HAP-1 (cell line): ENCODE results near the gene TTC31.
A peak's percentile ranks its signal among the peaks of the same experiment; 100 is the strongest.

Experiments used
- DNase-seq, 2 experiments: peaks; one replicate each; pipeline ENCODE4 v3.0.0-alpha.2; 2016 to 2020; ENCODE audit warnings: low spot score in 2 of 2
- H3K27me3 ChIP-seq: fragments of 250-450 bp; sonication (Bioruptor Pico); 2 replicates; pipeline ENCODE4 v1.5.1; 2020; ENCODE audit warnings: low read depth, mild to moderate bottlenecking, moderate library complexity
- H3K36me3 ChIP-seq: fragments of 250-450 bp; sonication (Bioruptor Pico); replicated peaks from 2 replicates; pipeline ENCODE4 v1.5.1; 2020; ENCODE audit warnings: mild to moderate bottlenecking
- H3K4me1 ChIP-seq: fragments of 250-450 bp; sonication (Bioruptor Pico); 2 replicates; pipeline ENCODE4 v1.5.1; 2020; ENCODE audit warnings: mild to moderate bottlenecking
- H3K4me3 ChIP-seq: fragments of 250-450 bp; sonication (Bioruptor Pico); 2 replicates; pipeline ENCODE4 v1.5.1; 2020; ENCODE audit warnings: mild to moderate bottlenecking, moderate library complexity
- H3K9me3 ChIP-seq: fragments of 250-450 bp; sonication (Bioruptor Pico); 2 replicates; pipeline ENCODE4 v1.5.1; 2020; ENCODE audit warnings: mild to moderate bottlenecking, moderate library complexity
- in situ Hi-C: fragments of 300-500 bp; cut with MboI; formaldehyde crosslinking; loops from 3 replicates; pipeline ENCODE4 v1.14.3; 2020; ENCODE audit warnings: low sequenced_read_pairs, inconsistent platforms, mixed read lengths

Gene TTC31

GRCh38 chr2:74526649-74527230 lies 43.9 kb downstream of the TTC31 start:
- no peaks in the 10 kb centered on the region for H3K27me3 ChIP-seq
- H3K4me3 ChIP-seq: no peak overlapping the region
- in situ Hi-C loops: no loop called here
- H3K36me3 ChIP-seq: peaks cover 38% of the 10 kb centered on the region
- peaks cover 13% of the 10 kb centered on the region for H3K4me1 ChIP-seq
- H3K9me3 ChIP-seq: no peaks in the 10 kb centered on the region
- DNase-seq: no peak

- Histone ChIP-seq H3K9me3 (no peaks in the 10 kb centered on the region), H3K27me3 (no peaks in the 10 kb centered on the region), H3K36me3 (peaks cover 47% of the 10 kb centered on the region), H3K4me1 (peaks cover 13% of the 10 kb centered on the region), H3K4me3 (peak overlapping the region; percentile 80)
- DNase-seq: no peak
- in situ Hi-C loops: no loop called here
Observed at GRCh38 chr2:74527741-74528140, 44.9 kb downstream of the TTC31 start.

GRCh38 chr2:74528600-74529356 lies 45.9 kb downstream of the TTC31 start:
- Histone ChIP-seq H3K4me3 (peak overlapping the region; percentile 80), H3K27me3 (no peaks in the 10 kb centered on the region), H3K36me3 (peaks cover 57% of the 10 kb centered on the region), H3K4me1 (peaks cover 13% of the 10 kb centered on the region), H3K9me3 (no peaks in the 10 kb centered on the region)
- no peak for DNase-seq
- in situ Hi-C loops: no loop called here

- H3K4me3 ChIP-seq: peak within 1 kb of the TSS; percentile 80
- no peaks in the 10 kb centered on the region for H3K27me3 ChIP-seq
- peaks cover 13% of the 10 kb centered on the region for H3K4me1 ChIP-seq
- in situ Hi-C loops: no loop called here
- H3K9me3 ChIP-seq: no peaks in the 10 kb centered on the region
- H3K36me3 ChIP-seq: peaks cover 58% of the 10 kb centered on the region
- peak; percentile 98 to 99 for DNase-seq
Observed at GRCh38 chr2:74529357-74530238, 46.7 kb downstream of the TTC31 start, which contains the start of the genes AUP1 and HTRA2. AUP1 (minus strand) TSS chr2:74529706; CDS start chr2:74529629, 77 bp downstream. HTRA2 (plus strand) TSS chr2:74529933; CDS start chr2:74530007, 74 bp downstream.

GRCh38 chr2:74530239-74531187 lies 47.6 kb downstream of the TTC31 start:
- peak; percentile 45 to 69 for DNase-seq
- H3K9me3 ChIP-seq: no peaks in the 10 kb centered on the region
- in situ Hi-C loops: no loop called here
- no peaks in the 10 kb centered on the region for H3K27me3 ChIP-seq
- H3K4me1 ChIP-seq: peaks cover 13% of the 10 kb centered on the region
- peaks cover 58% of the 10 kb centered on the region for H3K36me3 ChIP-seq
- peak overlapping the region; percentile 80 for H3K4me3 ChIP-seq

GRCh38 chr2:74531666-74532065 lies 48.8 kb downstream of the TTC31 start:
- in situ Hi-C loops: no loop called here
- Histone ChIP-seq H3K4me3 (no peak overlapping the region), H3K36me3 (peaks cover 48% of the 10 kb centered on the region), H3K27me3 (no peaks in the 10 kb centered on the region), H3K9me3 (no peaks in the 10 kb centered on the region), H3K4me1 (peaks cover 13% of the 10 kb centered on the region)
- DNase-seq: no peak

GRCh38 chr2:74532222-74532621 lies 49.3 kb downstream of the TTC31 start:
- no peaks in the 10 kb centered on the region for H3K27me3 ChIP-seq
- peaks cover 13% of the 10 kb centered on the region for H3K4me1 ChIP-seq
- DNase-seq: no peak
- in situ Hi-C loops: no loop called here
- H3K9me3 ChIP-seq: no peaks in the 10 kb centered on the region
- no peak overlapping the region for H3K4me3 ChIP-seq
- peaks cover 43% of the 10 kb centered on the region for H3K36me3 ChIP-seq

- peaks cover 6% of the 10 kb centered on the region for H3K4me1 ChIP-seq
- no peak for DNase-seq
- in situ Hi-C loops: no loop called here
- no peaks in the 10 kb centered on the region for H3K9me3 ChIP-seq
- H3K36me3 ChIP-seq: peaks cover 32% of the 10 kb centered on the region
- H3K4me3 ChIP-seq: no peak overlapping the region
- no peaks in the 10 kb centered on the region for H3K27me3 ChIP-seq
Observed at GRCh38 chr2:74533464-74533863, 50.6 kb downstream of the TTC31 start.

- no peak for DNase-seq
- Histone ChIP-seq H3K4me1 (peaks cover 5% of the 10 kb centered on the region), H3K4me3 (no peak overlapping the region), H3K9me3 (no peaks in the 10 kb centered on the region; the same call in 1 of the 2 replicates), H3K27me3 (no peaks in the 10 kb centered on the region), H3K36me3 (peaks cover 29% of the 10 kb centered on the region)
- in situ Hi-C loops: no loop called here
Observed at GRCh38 chr2:74534411-74534810, 51.5 kb downstream of the TTC31 start.

GRCh38 chr2:74535440-74535965 lies 52.6 kb downstream of the TTC31 start:
- Histone ChIP-seq H3K36me3 (peaks cover 29% of the 10 kb centered on the region), H3K9me3 (no peaks in the 10 kb centered on the region; the same call in 1 of the 2 replicates), H3K4me1 (peaks cover 5% of the 10 kb centered on the region), H3K4me3 (no peak overlapping the region), H3K27me3 (no peaks in the 10 kb centered on the region)
- DNase-seq: no peak
- in situ Hi-C loops: no loop called here

- H3K9me3 ChIP-seq: no peaks in the 10 kb centered on the region; the same call in 1 of the 2 replicates
- H3K27me3 ChIP-seq: no peaks in the 10 kb centered on the region
- in situ Hi-C loops: no loop called here
- no peak overlapping the region for H3K4me3 ChIP-seq
- peaks cover under 1% of the 10 kb centered on the region; the same call in 1 of the 2 replicates for H3K4me1 ChIP-seq
- H3K36me3 ChIP-seq: peaks cover 24% of the 10 kb centered on the region
- no peak for DNase-seq
Observed at GRCh38 chr2:74536166-74536950, 53.5 kb downstream of the TTC31 start.

- in situ Hi-C loops: no loop called here
- DNase-seq: no peak
- H3K9me3 ChIP-seq: no peaks in the 10 kb centered on the region; the same call in 1 of the 2 replicates
- no peaks in the 10 kb centered on the region for H3K27me3 ChIP-seq
- H3K36me3 ChIP-seq: peaks cover 17% of the 10 kb centered on the region
- no peak overlapping the region for H3K4me3 ChIP-seq
- H3K4me1 ChIP-seq: no peaks in the 10 kb centered on the region
Observed at GRCh38 chr2:74537140-74537539, 54.3 kb downstream of the TTC31 start.
